HFFc6 (cell line): ENCODE measurements around the gene NRTN. TPM values are rescaled to one million over a fixed set of nuclear protein-coding genes. Genes with fewer than 3 reads are reported as not detected.
A peak's percentile ranks its signal among the peaks of the same experiment; 100 is the strongest.

Source experiments
- DNase-seq: peaks from one replicate; pipeline ENCODE4 v3.0.0-alpha.2; 2018
- H3K27ac Mint-ChIP-seq: 2 replicates; pipeline ENCODE4 v1.8.0; 2020; ENCODE audit warnings: mild to moderate bottlenecking, mixed read lengths
- H3K27me3 Mint-ChIP-seq: 2 replicates; pipeline ENCODE4 v1.8.0; 2021; ENCODE audit warnings: mild to moderate bottlenecking, moderate library complexity, mixed read lengths; ENCODE audit not compliant: insufficient read depth
- H3K36me3 Mint-ChIP-seq: 2 replicates; pipeline ENCODE4 v1.8.0; 2021; ENCODE audit warnings: low read depth, mixed read lengths
- H3K4me1 Mint-ChIP-seq: 2 replicates; pipeline ENCODE4 v1.8.0; 2020; ENCODE audit warnings: low read depth, mixed read lengths
- H3K4me3 Mint-ChIP-seq: 2 replicates; pipeline ENCODE4 v1.8.0; 2020; ENCODE audit warnings: mild to moderate bottlenecking, moderate library complexity, mixed read lengths
- H3K9me3 Mint-ChIP-seq: 2 replicates; pipeline ENCODE4 v1.8.0; 2020; ENCODE audit warnings: mild to moderate bottlenecking, mixed read lengths
- total RNA-seq, 6 experiments: library from RNA; stranded (reverse); fragmentation: NEBNext Ultra II Directional; extraction: Animal tissue kit (Norgen Biotek cat#: 25700); gene quantifications; 2 replicates in 1 of 6; 3 replicates in 5 of 6; pipeline ENCODE4 v1.2.3, GENCODE V29; 2021
- TF ChIP-seq, protein P1 (sequence below): fragments of 200-600 bp; sonication (generic); IDR thresholded peaks from 2 replicates; pipeline ENCODE4 v1.5.0; 2021; ENCODE audit warnings: antibody characterized with exemption, mild to moderate bottlenecking

NRTN gene
- total RNA-seq, 6 experiments from 2014 or later = not detected

DNA sequence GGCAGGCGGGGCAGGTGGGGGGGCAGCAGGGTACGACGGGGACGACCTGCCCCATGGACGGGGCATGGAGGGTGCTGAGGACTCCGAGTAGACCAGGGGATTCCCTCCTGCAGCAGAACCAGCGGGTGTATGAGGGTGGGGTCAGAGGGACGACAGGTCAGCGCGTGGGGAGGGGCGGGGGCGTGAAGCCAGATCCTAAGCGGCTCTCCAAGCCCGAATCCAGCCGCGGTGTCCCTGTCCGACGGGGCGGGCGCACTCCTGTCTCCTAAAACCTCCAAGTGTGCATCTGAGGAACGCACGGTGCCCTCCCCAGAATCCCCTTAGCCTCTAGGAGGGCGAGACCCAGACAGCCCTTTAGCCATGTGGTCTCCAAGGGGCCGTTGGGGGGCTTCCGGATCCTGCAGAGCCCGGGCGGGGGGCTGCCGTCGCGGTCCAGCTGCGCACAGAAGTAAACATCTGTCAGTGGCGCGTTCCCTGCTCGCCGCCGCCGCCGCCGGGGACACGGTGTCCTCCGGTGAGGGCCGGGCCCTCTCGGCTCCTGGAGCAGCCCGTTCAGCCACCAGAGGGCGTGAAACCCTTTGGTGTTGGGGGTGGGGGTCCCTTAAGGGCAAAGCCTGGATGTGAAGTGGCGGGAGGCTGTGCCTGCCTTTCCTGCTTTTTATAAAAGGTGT lies 730 bp downstream of the NRTN start:
- H3K36me3 Mint-ChIP-seq = no peaks in the 10 kb centered on the region
- H3K27me3 Mint-ChIP-seq = peaks cover 28% of the 10 kb centered on the region
- DNase-seq = peak; percentile 25
- TF ChIP-seq, protein P1, sequence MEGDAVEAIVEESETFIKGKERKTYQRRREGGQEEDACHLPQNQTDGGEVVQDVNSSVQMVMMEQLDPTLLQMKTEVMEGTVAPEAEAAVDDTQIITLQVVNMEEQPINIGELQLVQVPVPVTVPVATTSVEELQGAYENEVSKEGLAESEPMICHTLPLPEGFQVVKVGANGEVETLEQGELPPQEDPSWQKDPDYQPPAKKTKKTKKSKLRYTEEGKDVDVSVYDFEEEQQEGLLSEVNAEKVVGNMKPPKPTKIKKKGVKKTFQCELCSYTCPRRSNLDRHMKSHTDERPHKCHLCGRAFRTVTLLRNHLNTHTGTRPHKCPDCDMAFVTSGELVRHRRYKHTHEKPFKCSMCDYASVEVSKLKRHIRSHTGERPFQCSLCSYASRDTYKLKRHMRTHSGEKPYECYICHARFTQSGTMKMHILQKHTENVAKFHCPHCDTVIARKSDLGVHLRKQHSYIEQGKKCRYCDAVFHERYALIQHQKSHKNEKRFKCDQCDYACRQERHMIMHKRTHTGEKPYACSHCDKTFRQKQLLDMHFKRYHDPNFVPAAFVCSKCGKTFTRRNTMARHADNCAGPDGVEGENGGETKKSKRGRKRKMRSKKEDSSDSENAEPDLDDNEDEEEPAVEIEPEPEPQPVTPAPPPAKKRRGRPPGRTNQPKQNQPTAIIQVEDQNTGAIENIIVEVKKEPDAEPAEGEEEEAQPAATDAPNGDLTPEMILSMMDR = peak; percentile 82
- no peaks in the 10 kb centered on the region for H3K9me3 Mint-ChIP-seq
- no peak overlapping the region for H3K27ac Mint-ChIP-seq
- H3K4me1 Mint-ChIP-seq = peaks cover 12% of the 10 kb centered on the region; the same call in 1 of the 2 replicates
- H3K4me3 Mint-ChIP-seq = no peak overlapping the region

DNA sequence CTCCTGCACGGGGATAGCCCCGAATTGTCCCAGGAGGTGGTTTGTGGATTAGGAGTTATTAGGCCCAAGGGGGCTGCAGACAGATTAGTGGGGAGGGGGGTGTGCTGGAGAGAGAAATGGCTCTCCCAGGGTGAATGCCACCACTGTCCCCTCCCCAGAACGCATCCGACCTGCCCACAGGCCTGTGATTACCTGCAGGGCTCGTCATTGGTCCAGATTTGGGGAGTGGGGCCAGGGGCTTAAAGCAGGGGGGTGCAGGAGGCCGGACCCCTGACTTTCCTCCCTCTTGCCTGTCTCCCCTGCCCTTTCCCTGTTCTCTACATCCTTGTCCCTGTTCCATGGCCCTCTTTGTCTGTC lies 1.2 kb downstream of the NRTN start:
- TF ChIP-seq, protein P1 = peak; percentile 26; the same call in 1 of the 2 replicates
- Mint-ChIP-seq H3K4me1 (peaks cover 12% of the 10 kb centered on the region; the same call in 1 of the 2 replicates), H3K9me3 (no peaks in the 10 kb centered on the region), H3K4me3 (no peak overlapping the region), H3K27me3 (peaks cover 28% of the 10 kb centered on the region), H3K36me3 (no peaks in the 10 kb centered on the region), H3K27ac (no peak overlapping the region)
- DNase-seq = no peak

DNA sequence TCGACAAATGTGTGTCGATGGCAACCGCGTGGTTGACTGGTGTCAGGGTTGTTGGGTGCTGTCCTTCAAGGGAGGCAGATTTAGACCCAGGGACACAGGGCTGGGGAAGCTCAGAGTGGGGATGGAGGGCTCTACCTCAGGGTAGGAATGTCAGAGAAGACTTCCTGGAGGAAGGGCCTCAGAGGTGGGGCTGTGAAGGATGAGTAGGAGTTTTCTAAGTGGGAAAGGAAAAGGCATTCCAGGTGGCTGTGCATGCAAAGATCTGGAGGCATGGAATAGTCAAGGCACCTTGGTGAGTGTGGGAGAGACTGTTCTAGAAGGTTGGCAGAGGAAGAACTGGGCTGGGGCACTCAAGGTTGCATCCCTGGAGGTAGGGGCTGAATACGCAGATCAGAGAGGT lies 2.0 kb downstream of the NRTN start:
- Mint-ChIP-seq H3K4me1 (peaks cover 9% of the 10 kb centered on the region; the same call in 1 of the 2 replicates), H3K4me3 (no peak overlapping the region), H3K36me3 (no peaks in the 10 kb centered on the region), H3K27ac (no peak overlapping the region), H3K9me3 (no peaks in the 10 kb centered on the region), H3K27me3 (peaks cover 25% of the 10 kb centered on the region)
- TF ChIP-seq, protein P1 = no peak
- no peak for DNase-seq

DNA sequence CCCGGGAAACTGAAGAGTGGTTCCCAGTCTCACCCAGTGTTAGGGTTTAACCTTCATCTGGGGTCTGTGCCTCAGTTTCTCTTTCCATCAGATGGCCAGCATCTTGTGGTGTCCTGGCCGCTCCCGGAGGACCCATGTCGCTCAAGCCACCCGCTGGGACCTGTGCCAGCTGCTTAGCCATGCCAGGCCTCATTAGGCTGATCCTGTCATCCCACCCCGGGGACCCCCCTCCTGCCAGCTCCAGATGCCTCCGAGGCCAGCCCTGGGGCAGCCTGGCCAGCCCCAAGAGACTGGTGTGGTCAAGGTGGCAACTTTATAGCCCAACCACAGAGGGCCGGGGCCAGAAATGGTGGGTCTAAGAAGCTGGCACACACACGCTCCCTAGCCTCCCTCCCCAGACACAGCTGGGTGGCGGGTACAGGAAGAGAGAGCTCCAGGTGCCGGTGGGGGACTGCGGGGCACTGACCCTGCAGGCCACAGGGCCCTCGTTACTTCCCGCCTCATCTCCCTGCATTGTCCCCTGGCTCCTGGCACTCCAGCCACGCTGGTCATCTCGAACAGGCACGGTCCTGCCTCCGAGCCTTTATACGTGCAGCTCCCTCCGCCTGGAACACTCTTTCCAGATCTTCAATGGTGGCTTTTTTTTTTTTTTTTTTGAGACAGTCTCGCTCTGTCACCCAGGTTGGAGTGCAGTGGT lies 3.4 kb downstream of the NRTN start:
- H3K36me3 Mint-ChIP-seq = no peaks in the 10 kb centered on the region
- H3K27me3 Mint-ChIP-seq = peaks cover 22% of the 10 kb centered on the region
- no peak for DNase-seq
- no peaks in the 10 kb centered on the region for H3K9me3 Mint-ChIP-seq
- peaks cover 5% of the 10 kb centered on the region; the same call in 1 of the 2 replicates for H3K4me1 Mint-ChIP-seq
- TF ChIP-seq, protein P1 = no peak
- H3K27ac Mint-ChIP-seq = no peak overlapping the region
- H3K4me3 Mint-ChIP-seq = no peak overlapping the region

DNA sequence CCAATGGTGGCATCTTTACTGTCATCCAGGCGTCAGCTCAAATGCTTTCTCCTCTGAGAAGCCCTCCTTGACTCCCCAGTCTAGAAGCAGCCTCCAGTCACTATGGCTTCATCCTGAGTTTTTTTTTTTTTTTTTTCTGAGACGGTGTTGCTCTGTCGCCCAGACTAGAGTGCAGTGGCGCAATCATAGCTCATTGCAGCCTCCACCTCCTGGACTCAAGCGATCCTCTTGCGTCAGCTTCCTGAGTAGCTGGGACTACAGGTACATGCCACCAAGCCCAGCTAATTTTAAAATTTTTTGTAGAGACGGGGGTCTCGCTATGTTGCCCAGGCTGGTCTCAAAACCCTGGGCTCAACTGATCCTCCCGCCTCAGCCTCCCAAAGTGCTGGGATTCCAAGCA lies 4.2 kb downstream of the NRTN start:
- TF ChIP-seq, protein P1 = no peak
- Mint-ChIP-seq H3K9me3 (no peaks in the 10 kb centered on the region), H3K36me3 (no peaks in the 10 kb centered on the region), H3K4me1 (no peaks in the 10 kb centered on the region), H3K27me3 (peaks cover 25% of the 10 kb centered on the region), H3K4me3 (no peak overlapping the region), H3K27ac (no peak overlapping the region)
- DNase-seq = no peak
